NCI-H2081 (cell line): Measurements from ENCODE around the gene CDK13.
"Not testable (repeated sequence)": the region's sequence is repeated elsewhere in the genome, so short reads cannot be mapped to it uniquely, and the experiment has no call there.

Source experiments
- DNase-seq, 2 experiments: peaks; one replicate each; lab custom pipeline; 2025; lab: John Stamatoyannopoulos, UW

CDK13 gene

DNA sequence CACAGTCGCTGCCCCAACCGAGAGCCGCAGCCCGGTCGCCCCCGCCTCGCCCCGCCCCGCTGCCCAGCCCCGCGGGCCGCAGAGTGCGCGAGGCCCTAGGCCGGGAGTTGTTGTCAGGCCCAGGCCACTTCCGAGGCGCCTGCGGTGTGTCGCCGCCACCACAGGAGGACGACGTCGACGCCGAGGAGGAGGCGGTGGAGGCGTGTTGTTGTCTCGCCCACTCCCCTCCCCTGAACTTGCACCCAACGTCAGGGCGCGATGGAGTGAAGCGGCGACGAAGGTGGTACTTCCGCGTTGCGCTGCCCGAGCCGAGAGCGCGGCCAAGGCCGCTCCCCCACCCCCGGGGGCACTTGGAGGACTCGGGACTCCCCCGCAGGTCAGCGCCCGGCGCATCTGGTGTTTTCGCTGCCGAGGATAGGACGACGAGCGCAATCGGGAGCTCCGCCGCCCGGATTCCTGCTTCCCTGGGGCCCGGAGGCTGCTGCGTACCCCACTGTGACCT is at the start of gene CDK13:
CDK13 (plus strand) TSS at position 286 of the 502 bp plus-strand sequence. CDS start 386 bp downstream, outside the sequence.
- peak; percentile 73 to 85 for DNase-seq

- DNase-seq = no peak
Measured at GRCh38 chr7:39904077-39904486, 46.0 kb upstream of the CDK13 start.

GRCh38 chr7:39908141-39908540 is 41.9 kb upstream of the CDK13 start:
- DNase-seq = no peak

- DNase-seq = no peak
Measured at GRCh38 chr7:39908973-39909372, 41.1 kb upstream of the CDK13 start.

DNA sequence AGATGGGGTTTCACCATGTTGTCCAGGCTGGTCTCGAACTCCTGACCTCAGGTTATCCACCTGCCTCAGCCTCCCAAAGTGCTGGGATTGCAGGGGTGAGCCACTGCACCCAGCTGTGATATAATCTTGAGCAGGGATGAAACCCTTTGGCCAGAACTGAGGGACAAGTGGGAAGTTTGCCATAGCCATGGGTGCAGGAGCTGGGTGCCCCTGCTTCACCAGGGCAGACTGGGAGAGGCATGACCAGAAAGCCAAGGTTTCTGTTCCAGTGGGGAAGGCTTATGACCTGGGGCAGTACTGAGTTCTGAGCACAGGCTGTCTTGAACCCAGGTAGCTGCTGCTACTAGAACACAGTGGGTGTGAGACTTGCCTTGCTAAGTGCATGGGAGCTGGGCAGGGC is 40.5 kb upstream of the CDK13 start:
- no peak for DNase-seq

GRCh38 chr7:39910108-39910869 is 39.8 kb upstream of the CDK13 start:
- no peak for DNase-seq

GRCh38 chr7:39911167-39911566 is 38.9 kb upstream of the CDK13 start:
- DNase-seq = no peak

DNA sequence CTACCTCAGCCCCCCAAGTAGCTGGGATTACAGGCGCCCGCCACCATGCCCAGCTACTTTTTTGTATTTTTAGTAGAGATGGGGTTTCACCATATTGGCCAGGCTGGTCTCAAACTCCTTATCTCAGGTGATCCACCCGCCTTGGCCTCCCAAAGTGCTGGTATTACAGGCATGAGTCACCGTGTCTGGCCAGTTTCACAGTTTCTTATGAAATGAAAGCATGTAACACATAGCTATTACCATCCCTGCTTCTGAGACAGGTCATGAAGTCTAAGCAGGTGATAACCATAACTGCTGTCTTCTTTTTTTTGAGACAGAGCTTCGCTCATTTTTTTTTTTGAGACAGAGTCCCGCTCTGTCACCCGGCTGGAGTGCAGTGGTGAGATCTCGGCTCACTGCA is 34.2 kb upstream of the CDK13 start:
- not testable (repeated sequence) for DNase-seq

DNA sequence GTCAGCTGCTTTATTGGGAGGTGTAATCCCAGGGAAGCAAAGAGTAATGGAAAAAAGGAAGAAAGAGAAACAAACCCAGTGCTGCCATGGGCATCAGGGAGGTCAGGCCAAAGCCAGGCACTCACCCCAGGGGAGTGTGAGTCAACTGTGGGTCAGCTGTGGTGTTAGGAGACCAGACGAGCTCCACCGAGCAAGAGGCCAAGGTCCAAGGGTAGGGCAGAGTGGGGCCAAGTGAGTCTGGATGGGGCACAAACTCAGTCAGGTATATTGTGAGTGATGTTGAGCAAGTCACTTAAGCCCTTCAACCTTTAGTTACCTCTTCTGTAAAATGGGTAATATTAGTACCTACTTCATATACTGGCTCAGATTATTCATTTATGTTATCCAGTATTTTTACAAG is 30.4 kb upstream of the CDK13 start:
- DNase-seq = no peak

DNA sequence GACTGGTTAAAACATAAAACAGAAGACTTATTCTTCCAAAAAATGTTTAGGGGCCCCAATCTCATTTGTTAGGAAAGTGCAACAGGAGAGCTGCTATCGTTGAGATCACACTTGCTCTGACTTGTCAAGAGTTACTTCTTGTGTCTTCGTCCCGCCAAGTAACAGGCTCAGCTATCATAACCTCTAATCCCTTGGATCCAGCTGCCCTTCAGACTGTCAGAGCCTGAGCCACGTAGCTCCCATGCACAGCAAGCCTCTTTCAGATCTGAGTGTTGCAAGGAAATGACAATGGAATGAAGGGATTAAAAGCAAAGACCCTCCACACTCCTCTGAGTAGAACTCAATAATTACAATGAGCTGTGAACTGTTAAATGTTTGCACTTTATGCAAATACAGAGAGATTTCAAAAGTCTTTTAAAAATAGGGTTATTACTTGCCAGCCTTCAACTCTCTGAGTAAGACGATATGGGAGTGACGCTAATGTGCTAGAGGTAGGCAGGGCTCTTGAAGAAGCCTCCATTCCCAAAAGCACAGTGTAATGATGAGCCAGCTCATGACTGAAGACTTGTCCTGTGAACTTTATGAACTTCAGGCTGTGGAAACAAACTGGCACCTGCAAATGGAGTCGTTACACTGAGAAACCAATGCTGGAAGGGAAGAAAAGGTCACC is 28.4 kb upstream of the CDK13 start:
- DNase-seq = no peak

DNA sequence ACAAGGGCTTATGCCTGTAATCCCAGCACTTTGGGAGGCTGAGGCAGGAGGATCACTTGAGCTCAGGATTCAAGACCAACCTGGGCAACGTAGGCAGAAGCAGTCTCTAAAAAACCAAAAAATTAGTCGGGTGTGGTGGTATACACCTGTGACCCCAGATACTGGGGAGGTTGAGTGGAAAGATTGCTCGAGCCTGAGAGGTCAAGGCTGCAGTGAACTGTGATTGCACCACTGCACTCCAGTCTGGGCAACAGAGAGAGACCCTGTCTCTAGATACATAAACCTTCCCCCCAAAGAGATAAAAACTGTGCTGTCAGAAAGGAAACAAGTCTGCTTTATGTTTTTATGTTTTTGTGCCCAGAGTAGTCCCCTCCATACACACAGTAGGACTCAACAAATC is 27.5 kb upstream of the CDK13 start:
- no peak for DNase-seq

DNA sequence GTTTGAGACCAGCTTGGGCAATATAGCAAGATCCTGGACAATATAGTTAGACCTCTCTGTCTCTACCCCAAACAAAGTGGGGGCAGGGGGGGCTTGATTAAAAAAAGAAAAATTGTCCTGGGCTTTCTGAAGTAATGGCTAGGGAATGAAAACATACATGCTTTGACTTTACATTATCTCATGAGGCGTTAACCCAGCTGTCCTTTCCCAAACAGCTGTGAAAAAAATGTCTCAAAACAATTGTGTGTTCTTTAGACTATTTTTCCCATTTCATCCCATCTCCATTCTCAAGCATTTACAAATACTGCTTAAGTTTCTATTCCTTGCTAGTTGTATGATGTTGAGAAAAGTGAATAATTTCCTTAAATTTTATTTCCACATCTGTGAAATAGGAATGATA is 27.0 kb upstream of the CDK13 start:
- no peak for DNase-seq

DNA sequence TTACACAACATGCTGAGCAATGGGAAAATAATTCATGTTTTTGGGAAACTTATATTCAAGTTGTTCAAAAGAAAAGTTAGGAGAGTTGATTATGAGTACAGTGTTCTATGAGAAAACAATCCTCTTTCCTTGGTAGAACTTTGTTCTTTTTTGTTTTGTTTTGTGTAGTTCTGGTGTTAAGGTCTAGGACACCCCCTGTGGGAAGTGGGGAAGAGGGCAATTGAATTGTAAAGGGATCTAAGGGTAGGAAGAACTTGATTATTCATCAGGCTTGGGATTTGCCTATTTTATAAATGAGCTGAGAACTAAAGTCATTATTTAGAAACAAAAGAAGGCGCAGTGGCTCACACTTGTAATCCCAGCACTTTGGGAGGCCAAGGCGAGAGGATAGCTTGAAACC is 25.9 kb upstream of the CDK13 start:
- DNase-seq = no peak

DNA sequence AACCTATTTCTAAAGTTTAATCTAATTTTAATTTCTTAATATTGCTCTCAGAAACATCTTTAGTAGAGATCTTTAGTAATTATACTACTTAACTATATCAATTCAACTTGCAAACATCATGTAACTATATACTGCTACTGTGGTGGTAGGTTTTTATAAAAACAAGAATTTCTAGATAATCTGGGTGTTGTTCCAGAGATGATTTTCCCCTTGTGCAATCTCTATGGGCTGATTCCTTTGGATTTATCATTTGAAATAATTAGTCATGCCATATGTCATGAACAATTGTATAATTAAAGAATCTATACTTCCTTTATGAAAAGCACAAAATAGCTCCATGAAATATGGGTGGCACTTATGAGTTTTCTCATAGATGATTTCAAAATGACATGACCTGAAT is 23.9 kb upstream of the CDK13 start:
- DNase-seq = no peak

DNA sequence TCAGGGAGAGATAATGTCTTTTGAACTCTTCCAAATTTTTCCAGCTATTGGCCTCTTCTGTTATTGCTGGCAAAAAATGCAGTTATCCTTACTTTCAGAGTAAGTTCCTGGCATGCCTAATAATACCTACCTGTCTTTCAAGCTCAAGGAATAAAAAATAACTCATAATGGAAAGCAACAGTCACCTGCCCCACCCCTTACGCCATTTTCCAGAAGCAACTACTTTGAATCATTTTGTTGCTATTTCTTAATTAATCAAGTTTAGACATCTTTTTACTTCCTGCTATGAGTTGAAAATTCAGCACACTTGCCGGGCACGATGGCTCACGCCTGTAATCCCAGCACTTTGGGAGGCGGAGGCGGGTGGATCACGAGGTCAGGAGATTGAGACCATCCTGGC is 23.0 kb upstream of the CDK13 start:
- DNase-seq = no peak

- no peak for DNase-seq
Measured at GRCh38 chr7:39934132-39934531, 15.9 kb upstream of the CDK13 start.

DNA sequence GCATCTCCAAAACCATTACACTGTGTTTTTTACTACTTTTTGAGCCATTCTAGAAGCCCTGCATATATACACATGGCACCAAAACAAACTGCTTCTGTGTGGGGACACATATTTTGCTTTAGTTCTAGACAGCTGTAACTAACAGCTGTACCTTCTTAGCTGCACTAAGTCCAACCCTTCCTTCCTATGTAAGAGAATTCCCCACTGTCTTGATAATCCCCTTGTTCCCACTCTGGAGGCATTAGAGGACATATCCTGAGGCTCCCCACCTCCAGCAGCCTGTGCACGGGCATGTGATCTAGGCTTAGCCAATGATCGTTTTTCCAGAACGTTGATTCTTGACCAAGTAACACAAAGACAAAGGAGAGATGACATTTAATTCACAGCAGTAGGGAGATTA is 13.3 kb upstream of the CDK13 start:
- no peak for DNase-seq

DNA sequence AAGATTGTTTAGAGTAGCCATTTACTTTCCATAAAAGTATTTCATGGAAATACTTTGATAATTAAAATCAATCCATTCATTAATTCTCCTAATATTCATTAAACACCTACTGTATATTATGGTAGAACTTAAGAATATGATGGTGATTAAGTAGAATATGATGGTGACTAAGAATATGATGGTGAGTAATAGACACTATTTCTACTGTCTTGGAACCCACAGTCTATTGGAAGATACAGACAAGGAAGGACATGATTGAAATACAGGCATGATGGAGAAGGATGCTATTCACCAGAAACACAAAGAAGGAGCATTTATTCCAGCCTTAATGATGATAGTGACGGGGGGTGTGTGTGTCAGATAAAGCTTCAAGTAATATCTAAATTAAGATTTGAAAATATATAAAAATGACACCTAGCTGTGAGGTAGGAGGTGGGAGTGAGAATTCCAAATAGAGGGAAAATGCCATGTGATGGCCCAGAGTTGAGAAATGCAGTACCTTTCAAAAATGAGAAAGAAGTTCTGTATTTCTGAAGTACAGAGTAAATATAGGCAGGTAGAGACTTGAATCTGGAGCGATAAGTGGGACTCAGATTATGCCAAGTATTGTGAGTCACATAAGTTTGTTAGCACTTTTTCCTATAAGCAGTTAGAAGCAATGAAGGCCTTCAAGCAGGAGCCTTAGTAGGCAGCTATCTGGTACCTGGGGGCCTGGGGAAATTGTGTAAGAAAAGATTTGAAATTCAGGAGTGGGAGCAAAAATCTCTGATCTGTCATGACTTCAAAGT is 12.5 kb upstream of the CDK13 start:
- DNase-seq = no peak

- no peak for DNase-seq
Measured at GRCh38 chr7:39942883-39943282, 7.2 kb upstream of the CDK13 start.

- no peak for DNase-seq
Measured at GRCh38 chr7:39946693-39947092, 3.4 kb upstream of the CDK13 start.

DNA sequence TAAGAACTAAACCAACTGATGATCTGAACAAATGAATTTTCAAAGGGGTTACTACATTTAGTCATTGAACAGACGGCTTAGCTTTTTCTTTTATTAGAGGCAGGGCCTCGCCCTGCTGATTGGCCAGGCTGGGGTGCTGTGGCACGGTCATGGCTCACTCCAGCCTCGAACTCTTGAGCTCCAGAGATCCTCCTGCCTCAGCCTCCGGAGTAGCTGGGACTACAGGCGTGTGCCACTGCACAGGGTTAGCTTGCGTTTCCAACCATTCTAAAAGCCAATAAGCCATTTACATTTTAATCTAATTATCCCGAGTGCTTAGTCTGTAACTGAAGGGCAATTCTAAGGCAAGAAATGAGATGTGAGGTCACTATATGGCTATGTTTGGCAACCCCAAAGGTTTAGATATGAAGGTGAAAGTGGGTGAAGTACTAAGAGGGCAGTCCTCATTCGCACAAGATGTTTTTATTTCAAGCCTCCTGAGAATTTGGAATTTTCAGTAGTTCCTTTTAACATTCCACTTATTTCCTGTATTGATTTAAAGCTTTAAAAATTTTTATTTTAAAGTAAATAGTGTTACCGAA is 1.6 kb upstream of the CDK13 start:
- no peak for DNase-seq
